Measurements from ENCODE around the gene C17orf114.

The C17orf114 gene

GRCh38 chr17:4789951-4790704 lies 12.0 kb downstream of the C17orf114 start (continued):
- TF ChIP-seq SNRNP70 (IDR thresholded peaks at IDR 0.05; ENCODE audit: low read depth, low read length) (no peak), FOXP1 (IDR thresholded peaks at IDR 0.05) (no peak), FOXP1 (CRISPR knock-in tag; IDR thresholded peaks at IDR 0.05) (no peak), ZNF691 (CRISPR knock-in tag; IDR thresholded peaks at IDR 0.05; ENCODE audit: borderline replicate concordance, low read depth) (peak; percentile 77; the same call in 1 of the 2 replicates), LRRFIP1 (CRISPR knock-in tag; conservative IDR thresholded peaks at IDR 0.05) (no peak), ZNF20 (CRISPR knock-in tag; IDR thresholded peaks at IDR 0.05) (no peak), MAFF (IDR thresholded peaks at IDR 0.05; ENCODE audit: low read depth, low read length) (no peak), TRIM24 (CRISPR knock-in tag; IDR thresholded peaks at IDR 0.05) (no peak), MEIS1 (CRISPR knock-in tag; IDR thresholded peaks at IDR 0.05; ENCODE audit: borderline replicate concordance) (no peak; the same call in 1 of the 2 replicates), CHD4 (IDR thresholded peaks at IDR 0.05; ENCODE audit: borderline replicate concordance, low read length) (no peak), TRIM22 (IDR thresholded peaks at IDR 0.05) (no peak), HDAC2 (CRISPR knock-in tag; IDR thresholded peaks at IDR 0.05) (no peak; the same call in 1 of the 2 replicates), ZMYM2 (CRISPR knock-in tag; IDR thresholded peaks at IDR 0.05) (no peak), TCF7L2 (IDR thresholded peaks at IDR 0.05; ENCODE audit: low read depth, low read length) (no peak), GPN1 (CRISPR knock-in tag; IDR thresholded peaks at IDR 0.05; ENCODE audit: borderline replicate concordance) (no peak), THAP8 (CRISPR knock-in tag; IDR thresholded peaks at IDR 0.05; ENCODE audit: borderline replicate concordance) (no peak), ZNF563 (CRISPR knock-in tag; IDR thresholded peaks at IDR 0.05) (peak; percentile 85), ELF1 (CRISPR knock-in tag; IDR thresholded peaks at IDR 0.05) (no peak), TP53 (CRISPR knock-in tag; conservative IDR thresholded peaks at IDR 0.05) (no peak; the same call in 1 of the 2 replicates), ZNF547 (CRISPR knock-in tag; IDR thresholded peaks at IDR 0.05) (peak; percentile 19; the same call in 1 of the 2 replicates), CHCHD3 (CRISPR knock-in tag; IDR thresholded peaks at IDR 0.05) (no peak; the same call in none of the 2 replicates), ZNF781 (CRISPR knock-in tag; IDR thresholded peaks at IDR 0.05; ENCODE audit: borderline replicate concordance, not compliant biosample characterization) (no peak), AKAP8 (CRISPR knock-in tag; IDR thresholded peaks at IDR 0.05) (no peak), GTF2F1 (IDR thresholded peaks at IDR 0.05; ENCODE audit: low read length) (no peak), ZNF253 (CRISPR knock-in tag; IDR thresholded peaks at IDR 0.05; ENCODE audit: borderline replicate concordance) (no peak)
- TF ChIP-seq, protein P1, sequence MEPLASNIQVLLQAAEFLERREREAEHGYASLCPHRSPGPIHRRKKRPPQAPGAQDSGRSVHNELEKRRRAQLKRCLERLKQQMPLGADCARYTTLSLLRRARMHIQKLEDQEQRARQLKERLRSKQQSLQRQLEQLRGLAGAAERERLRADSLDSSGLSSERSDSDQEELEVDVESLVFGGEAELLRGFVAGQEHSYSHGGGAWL (CRISPR knock-in tag; IDR thresholded peaks at IDR 0.05) = no peak; the same call in 1 of the 2 replicates
